ENCODE data around the gene NFKBIA. TPM values are rescaled to one million over a fixed set of nuclear protein-coding genes. Genes with fewer than 3 reads are reported as not detected.

The NFKBIA gene
- total RNA-seq, 2 donors from 2014 or later: 366 to 378 TPM

DNA sequence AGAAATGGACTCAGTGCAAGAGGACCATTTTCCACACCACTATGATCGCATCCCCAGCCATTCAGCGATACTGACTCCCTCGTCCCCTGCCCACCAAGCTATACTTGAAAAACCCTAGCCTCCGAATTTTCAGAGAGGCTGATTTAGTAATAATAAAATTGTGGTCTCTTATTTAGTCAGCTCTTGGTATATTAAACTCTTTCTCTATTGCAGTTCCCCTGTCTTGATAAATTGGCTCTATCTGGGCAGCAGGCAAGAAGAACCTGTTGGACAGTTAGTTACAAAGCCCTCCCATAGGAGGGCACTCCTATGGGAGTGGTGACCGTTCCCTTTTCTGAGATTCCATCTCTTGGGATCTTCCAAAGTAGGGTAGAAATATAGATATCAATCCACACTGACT, 33.6 kb downstream of the NFKBIA start:
- ATAC-seq (ENCODE audit: insufficient number of reproducible peaks, low FRiP score, low read depth) (no peak), DNase-seq (ENCODE audit: low spot score) (no peak)
- no peak overlapping the region for H3K4me3 ChIP-seq
- TF ChIP-seq, protein P1, sequence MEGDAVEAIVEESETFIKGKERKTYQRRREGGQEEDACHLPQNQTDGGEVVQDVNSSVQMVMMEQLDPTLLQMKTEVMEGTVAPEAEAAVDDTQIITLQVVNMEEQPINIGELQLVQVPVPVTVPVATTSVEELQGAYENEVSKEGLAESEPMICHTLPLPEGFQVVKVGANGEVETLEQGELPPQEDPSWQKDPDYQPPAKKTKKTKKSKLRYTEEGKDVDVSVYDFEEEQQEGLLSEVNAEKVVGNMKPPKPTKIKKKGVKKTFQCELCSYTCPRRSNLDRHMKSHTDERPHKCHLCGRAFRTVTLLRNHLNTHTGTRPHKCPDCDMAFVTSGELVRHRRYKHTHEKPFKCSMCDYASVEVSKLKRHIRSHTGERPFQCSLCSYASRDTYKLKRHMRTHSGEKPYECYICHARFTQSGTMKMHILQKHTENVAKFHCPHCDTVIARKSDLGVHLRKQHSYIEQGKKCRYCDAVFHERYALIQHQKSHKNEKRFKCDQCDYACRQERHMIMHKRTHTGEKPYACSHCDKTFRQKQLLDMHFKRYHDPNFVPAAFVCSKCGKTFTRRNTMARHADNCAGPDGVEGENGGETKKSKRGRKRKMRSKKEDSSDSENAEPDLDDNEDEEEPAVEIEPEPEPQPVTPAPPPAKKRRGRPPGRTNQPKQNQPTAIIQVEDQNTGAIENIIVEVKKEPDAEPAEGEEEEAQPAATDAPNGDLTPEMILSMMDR (IDR thresholded peaks at IDR 0.05): no peak
- no peaks in the 10 kb centered on the region for H3K36me3 ChIP-seq
- no peak overlapping the region for H3K27ac ChIP-seq
- H3K27me3 ChIP-seq (replicated peaks; ENCODE audit: insufficient read depth): no peaks in the 10 kb centered on the region
- peaks cover 0 to 32% of the 10 kb centered on the region in 2 donors for H3K4me1 ChIP-seq (ENCODE audit: control insufficient read depth in 1 of 2, low read depth in 2 of 2)
- no peaks in the 10 kb centered on the region for H3K9me3 ChIP-seq

DNA sequence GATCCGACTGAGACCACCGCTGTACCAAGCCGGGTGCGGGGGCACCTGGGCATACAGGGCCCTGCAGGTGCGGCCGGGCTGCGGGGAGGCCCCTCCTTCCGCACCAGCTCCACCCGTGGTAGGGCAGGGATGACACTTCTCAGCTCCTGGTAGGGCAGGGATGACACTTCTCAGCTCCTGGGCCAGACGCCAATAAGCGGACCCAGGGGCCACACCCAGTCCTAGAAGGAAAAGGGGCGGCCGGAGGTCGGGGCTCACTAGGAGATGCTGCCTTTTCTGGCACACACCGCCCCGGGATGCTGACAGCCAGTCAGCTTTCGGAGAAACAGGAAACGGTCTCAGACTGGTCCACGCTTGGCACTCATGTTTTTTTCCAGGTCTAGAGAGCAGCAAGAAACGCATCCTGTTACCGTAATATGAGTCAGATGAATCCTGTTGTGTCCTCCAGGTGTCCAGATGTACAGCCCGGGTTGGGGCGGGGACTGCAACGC, 34.8 kb downstream of the NFKBIA start:
- H3K27me3 ChIP-seq (replicated peaks; ENCODE audit: insufficient read depth): no peaks in the 10 kb centered on the region
- no peak overlapping the region for H3K4me3 ChIP-seq
- peaks cover 6 to 45% of the 10 kb centered on the region in 2 donors for H3K4me1 ChIP-seq (ENCODE audit: control insufficient read depth in 1 of 2, low read depth in 2 of 2)
- H3K9me3 ChIP-seq: no peaks in the 10 kb centered on the region
- DNase-seq (ENCODE audit: low spot score) (no peak), ATAC-seq (ENCODE audit: insufficient number of reproducible peaks, low FRiP score, low read depth) (no peak)
- TF ChIP-seq, protein P1 (IDR thresholded peaks at IDR 0.05): no peak
- no peaks in the 10 kb centered on the region for H3K36me3 ChIP-seq
- H3K27ac ChIP-seq: no peak overlapping the region

DNA sequence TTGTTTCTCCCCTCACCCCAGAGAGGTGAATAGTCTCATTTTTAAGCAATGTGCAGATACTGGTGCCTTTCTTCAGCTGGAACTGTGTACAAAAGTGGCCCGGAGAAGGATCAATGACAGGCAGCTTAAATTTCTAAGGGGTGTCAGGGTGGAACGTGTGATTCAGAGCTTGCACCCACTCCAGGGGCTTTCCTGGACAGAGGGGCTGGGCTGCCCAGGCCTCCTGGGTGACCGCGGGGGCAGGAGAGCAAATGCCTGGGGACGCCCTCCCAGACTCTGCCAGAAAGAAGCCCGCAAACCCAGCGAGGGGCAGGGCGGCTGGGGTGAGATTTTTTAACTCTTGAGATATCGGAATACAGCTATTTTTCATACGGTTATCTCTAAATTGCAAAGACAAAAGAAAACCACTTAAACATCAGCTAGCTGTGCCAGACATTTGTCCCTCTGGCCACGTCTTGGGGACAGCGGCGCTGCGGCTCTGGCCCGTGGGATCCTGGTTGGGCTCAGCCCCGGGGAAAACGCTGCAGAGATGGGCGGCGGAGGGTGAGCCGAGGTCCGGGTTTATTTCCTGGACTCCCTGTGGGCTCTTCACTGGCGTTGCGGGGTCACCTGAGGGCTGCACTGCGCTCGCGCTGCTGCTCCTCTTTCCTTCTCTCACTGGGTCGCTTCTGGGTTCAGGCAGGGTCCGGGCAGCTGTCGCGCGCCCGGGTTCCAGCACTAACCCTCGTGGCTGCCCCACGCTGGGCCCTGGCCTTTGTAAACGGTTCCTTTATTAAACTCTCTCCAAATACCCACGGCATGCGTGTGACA, 35.8 kb downstream of the NFKBIA start:
- ATAC-seq (ENCODE audit: insufficient number of reproducible peaks, low FRiP score, low read depth) (no peak), DNase-seq (ENCODE audit: low spot score) (no peak)
- TF ChIP-seq, protein P1 (IDR thresholded peaks at IDR 0.05): no peak
- H3K27me3 ChIP-seq (replicated peaks; ENCODE audit: insufficient read depth): no peaks in the 10 kb centered on the region
- no peaks in the 10 kb centered on the region for H3K36me3 ChIP-seq
- H3K4me3 ChIP-seq: no peak overlapping the region
- H3K4me1 ChIP-seq (ENCODE audit: control insufficient read depth in 1 of 2, low read depth in 2 of 2): peaks cover 6 to 48% of the 10 kb centered on the region in 2 donors
- H3K27ac ChIP-seq: no peak overlapping the region
- H3K9me3 ChIP-seq: no peaks in the 10 kb centered on the region

DNA sequence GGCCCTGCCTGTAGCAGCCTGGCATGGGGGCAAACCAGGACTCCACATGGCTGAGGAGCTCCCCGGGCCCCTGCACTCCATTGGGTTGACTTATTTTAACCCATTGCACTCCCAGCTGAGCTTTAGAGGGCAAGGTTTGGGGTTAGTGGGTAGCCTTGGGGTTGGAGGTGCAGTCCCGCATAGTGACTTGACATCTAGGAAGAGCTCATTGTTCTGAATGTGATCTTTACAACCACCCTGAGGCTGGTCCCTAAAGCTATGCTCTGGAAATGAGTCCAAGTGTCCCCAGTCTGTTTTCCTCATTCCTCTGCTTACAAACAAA, 36.4 kb downstream of the NFKBIA start:
- H3K9me3 ChIP-seq: no peaks in the 10 kb centered on the region
- ATAC-seq (ENCODE audit: insufficient number of reproducible peaks, low FRiP score, low read depth) (no peak), DNase-seq (ENCODE audit: low spot score) (no peak)
- H3K36me3 ChIP-seq: no peaks in the 10 kb centered on the region
- peaks cover 6 to 48% of the 10 kb centered on the region in 2 donors for H3K4me1 ChIP-seq (ENCODE audit: control insufficient read depth in 1 of 2, low read depth in 2 of 2)
- H3K27ac ChIP-seq: no peak overlapping the region
- no peaks in the 10 kb centered on the region for H3K27me3 ChIP-seq (replicated peaks; ENCODE audit: insufficient read depth)
- H3K4me3 ChIP-seq: no peak overlapping the region
- TF ChIP-seq, protein P1 (IDR thresholded peaks at IDR 0.05): no peak

DNA sequence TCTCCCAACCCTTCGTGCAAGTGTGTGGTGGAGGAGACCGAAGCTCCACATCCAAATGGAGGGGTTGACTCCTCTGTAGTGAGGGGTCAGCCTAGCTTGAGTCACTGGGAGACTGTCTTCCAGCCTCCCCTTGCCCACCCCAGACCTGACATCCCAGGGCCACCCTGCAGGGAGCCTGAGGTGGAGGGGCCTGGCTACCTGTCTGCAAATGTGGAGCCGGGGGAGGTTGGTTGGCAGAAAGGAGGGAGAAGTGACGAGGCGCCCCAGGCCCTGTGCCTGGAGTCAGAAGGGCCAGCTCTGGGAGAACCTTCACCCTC, 37.5 kb downstream of the NFKBIA start:
- Histone ChIP-seq H3K4me1 (ENCODE audit: control insufficient read depth in 1 of 2, low read depth in 2 of 2) (peaks cover 6 to 48% of the 10 kb centered on the region in 2 donors), H3K4me3 (no peak overlapping the region), H3K9me3 (no peaks in the 10 kb centered on the region), H3K36me3 (no peaks in the 10 kb centered on the region), H3K27me3 (replicated peaks; ENCODE audit: insufficient read depth) (no peaks in the 10 kb centered on the region), H3K27ac (peak overlapping the region in 1 of 2 donors; percentile 26)
- no peak for DNase-seq (ENCODE audit: low spot score)
- no peak for ATAC-seq (ENCODE audit: insufficient number of reproducible peaks, low FRiP score, low read depth)
- TF ChIP-seq, protein P1 (IDR thresholded peaks at IDR 0.05): no peak
